ENCODE data around the gene CDX1.
"Not testable (repeated sequence)": the region's sequence is repeated elsewhere in the genome, so short reads cannot be mapped to it uniquely, and the experiment has no call there.

Gene CDX1

DNA sequence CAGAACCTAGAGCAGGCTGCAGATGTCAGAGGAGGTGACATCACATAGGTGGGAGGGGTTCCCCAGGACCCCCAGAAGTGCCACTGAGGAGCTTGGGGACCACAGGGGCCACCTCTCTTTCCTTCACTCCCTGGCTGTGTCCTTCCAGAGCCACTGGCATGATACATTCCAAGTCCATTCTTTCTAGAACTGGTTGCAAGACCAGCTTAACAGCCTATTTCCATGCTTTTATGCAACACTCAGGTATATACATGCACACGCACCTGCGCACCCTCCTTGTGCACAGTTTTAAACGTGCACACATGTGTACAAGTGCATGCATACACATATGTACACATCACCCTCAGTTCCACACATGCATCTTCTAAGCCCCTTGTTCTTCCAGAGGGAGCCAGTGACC lies 63.0 kb downstream of the CDX1 start:
- no peak overlapping the region for H3K27ac ChIP-seq (ENCODE audit: low read depth, low read length, poor library complexity, severe bottlenecking)
- H3K36me3 ChIP-seq (ENCODE audit: insufficient read depth, low read length): no peaks in the 10 kb centered on the region
- H3K27me3 ChIP-seq (ENCODE audit: insufficient read depth, low read length): 0 out of 2 replicates have a peak, but pooled peaks cover 7% of the 10 kb centered on the region
- no peaks in the 10 kb centered on the region for H3K9me3 ChIP-seq (ENCODE audit: low read length)
- no peaks in the 10 kb centered on the region for H4K20me1 ChIP-seq (ENCODE audit: insufficient read depth, low read length)
- H3K9ac ChIP-seq (ENCODE audit: low read length): no peak overlapping the region
- no peaks in the 10 kb centered on the region for H3K79me2 ChIP-seq (ENCODE audit: insufficient read depth, low read length)
- no peaks in the 10 kb centered on the region for H3K4me1 ChIP-seq (ENCODE audit: insufficient read depth, low read length, severe bottlenecking)
- no peak overlapping the region for H3K4me2 ChIP-seq (ENCODE audit: low read length)
- H3K9me2 ChIP-seq (ENCODE audit: low read depth, low read length): no peaks in the 10 kb centered on the region
- no peak for TF ChIP-seq EZH2 (IDR thresholded peaks at IDR 0.05; ENCODE audit: borderline replicate concordance, low read length)
- TF ChIP-seq, protein P1, sequence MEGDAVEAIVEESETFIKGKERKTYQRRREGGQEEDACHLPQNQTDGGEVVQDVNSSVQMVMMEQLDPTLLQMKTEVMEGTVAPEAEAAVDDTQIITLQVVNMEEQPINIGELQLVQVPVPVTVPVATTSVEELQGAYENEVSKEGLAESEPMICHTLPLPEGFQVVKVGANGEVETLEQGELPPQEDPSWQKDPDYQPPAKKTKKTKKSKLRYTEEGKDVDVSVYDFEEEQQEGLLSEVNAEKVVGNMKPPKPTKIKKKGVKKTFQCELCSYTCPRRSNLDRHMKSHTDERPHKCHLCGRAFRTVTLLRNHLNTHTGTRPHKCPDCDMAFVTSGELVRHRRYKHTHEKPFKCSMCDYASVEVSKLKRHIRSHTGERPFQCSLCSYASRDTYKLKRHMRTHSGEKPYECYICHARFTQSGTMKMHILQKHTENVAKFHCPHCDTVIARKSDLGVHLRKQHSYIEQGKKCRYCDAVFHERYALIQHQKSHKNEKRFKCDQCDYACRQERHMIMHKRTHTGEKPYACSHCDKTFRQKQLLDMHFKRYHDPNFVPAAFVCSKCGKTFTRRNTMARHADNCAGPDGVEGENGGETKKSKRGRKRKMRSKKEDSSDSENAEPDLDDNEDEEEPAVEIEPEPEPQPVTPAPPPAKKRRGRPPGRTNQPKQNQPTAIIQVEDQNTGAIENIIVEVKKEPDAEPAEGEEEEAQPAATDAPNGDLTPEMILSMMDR (IDR thresholded peaks at IDR 0.05; ENCODE audit: low read length): no peak
- no peak overlapping the region for H2AFZ ChIP-seq (ENCODE audit: low read length)
- H3K4me3 ChIP-seq (ENCODE audit: low read depth, low read length, poor library complexity, severe bottlenecking): no peak overlapping the region
- no peaks in the 10 kb centered on the region for H3F3A ChIP-seq (ENCODE audit: insufficient read depth, low read length)

GRCh38 chr5:150230842-150231241 lies 64.3 kb downstream of the CDX1 start:
- Histone ChIP-seq H2AFZ (ENCODE audit: low read length) (no peak overlapping the region), H3K9me3 (ENCODE audit: low read length) (no peaks in the 10 kb centered on the region), H3K4me1 (ENCODE audit: insufficient read depth, low read length, severe bottlenecking) (no peaks in the 10 kb centered on the region), H3K79me2 (ENCODE audit: insufficient read depth, low read length) (no peaks in the 10 kb centered on the region), H3K36me3 (ENCODE audit: insufficient read depth, low read length) (no peaks in the 10 kb centered on the region), H3K9ac (ENCODE audit: low read length) (no peak overlapping the region), H3F3A (ENCODE audit: insufficient read depth, low read length) (no peaks in the 10 kb centered on the region), H4K20me1 (ENCODE audit: insufficient read depth, low read length) (no peaks in the 10 kb centered on the region), H3K27me3 (ENCODE audit: insufficient read depth, low read length) (0 out of 2 replicates have a peak, but pooled peaks cover 7% of the 10 kb centered on the region), H3K4me2 (ENCODE audit: low read length) (no peak overlapping the region), H3K27ac (ENCODE audit: low read depth, low read length, poor library complexity, severe bottlenecking) (no peak overlapping the region), H3K9me2 (ENCODE audit: low read depth, low read length) (no peaks in the 10 kb centered on the region), H3K4me3 (ENCODE audit: low read depth, low read length, poor library complexity, severe bottlenecking) (no peak overlapping the region)
- TF ChIP-seq EZH2 (IDR thresholded peaks at IDR 0.05; ENCODE audit: borderline replicate concordance, low read length): no peak
- TF ChIP-seq, protein P1 (IDR thresholded peaks at IDR 0.05; ENCODE audit: low read length): no peak

DNA sequence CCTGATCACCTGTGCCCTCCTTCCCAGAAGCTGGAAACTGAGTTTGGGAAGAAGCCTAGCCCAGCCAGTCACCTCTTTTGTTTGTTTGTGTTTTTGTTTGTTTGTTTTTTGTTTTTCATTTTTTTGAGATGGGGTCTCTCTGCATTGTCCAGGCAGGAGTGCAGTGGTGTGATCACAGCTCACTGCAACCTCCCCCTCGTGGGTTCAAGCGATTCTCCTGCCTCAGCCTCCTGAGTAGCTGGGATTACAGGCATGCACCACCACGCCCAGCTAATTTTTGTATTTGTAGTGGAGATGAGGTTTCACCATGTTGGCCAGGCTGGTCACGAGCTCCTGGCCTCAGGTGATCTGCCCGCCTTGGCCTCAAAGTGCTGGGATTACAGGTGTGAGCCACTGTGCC lies 67.1 kb downstream of the CDX1 start:
- not testable (repeated sequence) for H3K79me2 ChIP-seq (ENCODE audit: insufficient read depth, low read length); H3K9me3 ChIP-seq (ENCODE audit: low read length); H3K36me3 ChIP-seq (ENCODE audit: insufficient read depth, low read length); H3K9ac ChIP-seq (ENCODE audit: low read length); H3K27ac ChIP-seq (ENCODE audit: low read depth, low read length, poor library complexity, severe bottlenecking); H3K4me2 ChIP-seq (ENCODE audit: low read length); H3F3A ChIP-seq (ENCODE audit: insufficient read depth, low read length); H3K4me3 ChIP-seq (ENCODE audit: low read depth, low read length, poor library complexity, severe bottlenecking); H2AFZ ChIP-seq (ENCODE audit: low read length); H3K9me2 ChIP-seq (ENCODE audit: low read depth, low read length); H3K27me3 ChIP-seq (ENCODE audit: insufficient read depth, low read length); H4K20me1 ChIP-seq (ENCODE audit: insufficient read depth, low read length); H3K4me1 ChIP-seq (ENCODE audit: insufficient read depth, low read length, severe bottlenecking)

All from OCI-LY1 (cell line).